ENCODE measurements around the gene KIF12. TPM values are rescaled to one million over a fixed set of nuclear protein-coding genes. Genes with fewer than 3 reads are reported as not detected.
"Not testable (repeated sequence)": the region's sequence is repeated elsewhere in the genome, so short reads cannot be mapped to it uniquely, and the experiment has no call there.

The KIF12 gene
- total RNA-seq, 1 donor from 2014 or later: 0.64 TPM

DNA sequence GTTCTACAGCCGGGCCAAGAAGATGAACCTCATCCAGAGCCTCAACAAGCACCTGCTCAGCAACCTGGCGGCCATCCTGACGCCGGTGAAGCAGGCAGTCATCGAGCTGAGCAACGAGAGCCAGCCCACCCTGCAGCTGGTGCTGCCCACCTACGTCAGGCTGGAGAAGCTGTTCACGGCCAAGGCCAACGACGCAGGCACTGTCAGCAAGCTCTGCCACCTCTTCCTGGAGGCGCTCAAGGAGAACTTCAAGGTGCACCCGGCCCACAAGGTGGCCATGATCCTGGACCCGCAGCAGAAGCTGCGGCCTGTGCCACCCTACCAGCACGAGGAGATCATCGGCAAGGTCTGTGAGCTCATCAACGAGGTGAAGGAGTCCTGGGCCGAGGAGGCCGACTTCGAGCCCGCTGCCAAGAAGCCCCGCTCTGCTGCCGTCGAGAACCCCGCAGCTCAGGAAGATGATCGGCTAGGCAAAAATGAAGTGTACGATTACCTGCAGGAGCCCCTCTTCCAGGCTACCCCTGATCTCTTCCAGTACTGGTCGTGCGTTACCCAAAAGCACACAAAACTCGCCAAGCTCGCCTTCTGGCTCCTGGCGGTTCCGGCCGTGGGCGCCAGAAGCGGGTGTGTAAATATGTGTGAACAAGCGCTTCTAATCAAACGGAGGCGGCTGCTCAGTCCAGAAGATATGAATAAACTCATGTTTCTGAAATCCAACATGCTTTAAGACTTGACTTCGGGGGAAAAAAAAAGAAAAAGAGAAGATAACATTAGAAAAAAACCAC, 49.5 kb downstream of the KIF12 start:
- Mint-ChIP-seq H3K36me3 (ENCODE audit: unreplicated experiment) (peaks cover 63% of the 10 kb centered on the region), H3K4me3 (ENCODE audit: unreplicated experiment) (no peak overlapping the region), H3K4me1 (ENCODE audit: unreplicated experiment) (no peaks in the 10 kb centered on the region), H3K27ac (ENCODE audit: unreplicated experiment) (peak overlapping the region; percentile 40), H3K27me3 (ENCODE audit: unreplicated experiment) (no peaks in the 10 kb centered on the region), H3K9me3 (ENCODE audit: unreplicated experiment) (no peaks in the 10 kb centered on the region)
- TF ChIP-seq, protein P1, sequence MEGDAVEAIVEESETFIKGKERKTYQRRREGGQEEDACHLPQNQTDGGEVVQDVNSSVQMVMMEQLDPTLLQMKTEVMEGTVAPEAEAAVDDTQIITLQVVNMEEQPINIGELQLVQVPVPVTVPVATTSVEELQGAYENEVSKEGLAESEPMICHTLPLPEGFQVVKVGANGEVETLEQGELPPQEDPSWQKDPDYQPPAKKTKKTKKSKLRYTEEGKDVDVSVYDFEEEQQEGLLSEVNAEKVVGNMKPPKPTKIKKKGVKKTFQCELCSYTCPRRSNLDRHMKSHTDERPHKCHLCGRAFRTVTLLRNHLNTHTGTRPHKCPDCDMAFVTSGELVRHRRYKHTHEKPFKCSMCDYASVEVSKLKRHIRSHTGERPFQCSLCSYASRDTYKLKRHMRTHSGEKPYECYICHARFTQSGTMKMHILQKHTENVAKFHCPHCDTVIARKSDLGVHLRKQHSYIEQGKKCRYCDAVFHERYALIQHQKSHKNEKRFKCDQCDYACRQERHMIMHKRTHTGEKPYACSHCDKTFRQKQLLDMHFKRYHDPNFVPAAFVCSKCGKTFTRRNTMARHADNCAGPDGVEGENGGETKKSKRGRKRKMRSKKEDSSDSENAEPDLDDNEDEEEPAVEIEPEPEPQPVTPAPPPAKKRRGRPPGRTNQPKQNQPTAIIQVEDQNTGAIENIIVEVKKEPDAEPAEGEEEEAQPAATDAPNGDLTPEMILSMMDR (IDR thresholded peaks at IDR 0.05): no peak
- DNase-seq (ENCODE audit: extremely low spot score, unreplicated experiment): no peak

DNA sequence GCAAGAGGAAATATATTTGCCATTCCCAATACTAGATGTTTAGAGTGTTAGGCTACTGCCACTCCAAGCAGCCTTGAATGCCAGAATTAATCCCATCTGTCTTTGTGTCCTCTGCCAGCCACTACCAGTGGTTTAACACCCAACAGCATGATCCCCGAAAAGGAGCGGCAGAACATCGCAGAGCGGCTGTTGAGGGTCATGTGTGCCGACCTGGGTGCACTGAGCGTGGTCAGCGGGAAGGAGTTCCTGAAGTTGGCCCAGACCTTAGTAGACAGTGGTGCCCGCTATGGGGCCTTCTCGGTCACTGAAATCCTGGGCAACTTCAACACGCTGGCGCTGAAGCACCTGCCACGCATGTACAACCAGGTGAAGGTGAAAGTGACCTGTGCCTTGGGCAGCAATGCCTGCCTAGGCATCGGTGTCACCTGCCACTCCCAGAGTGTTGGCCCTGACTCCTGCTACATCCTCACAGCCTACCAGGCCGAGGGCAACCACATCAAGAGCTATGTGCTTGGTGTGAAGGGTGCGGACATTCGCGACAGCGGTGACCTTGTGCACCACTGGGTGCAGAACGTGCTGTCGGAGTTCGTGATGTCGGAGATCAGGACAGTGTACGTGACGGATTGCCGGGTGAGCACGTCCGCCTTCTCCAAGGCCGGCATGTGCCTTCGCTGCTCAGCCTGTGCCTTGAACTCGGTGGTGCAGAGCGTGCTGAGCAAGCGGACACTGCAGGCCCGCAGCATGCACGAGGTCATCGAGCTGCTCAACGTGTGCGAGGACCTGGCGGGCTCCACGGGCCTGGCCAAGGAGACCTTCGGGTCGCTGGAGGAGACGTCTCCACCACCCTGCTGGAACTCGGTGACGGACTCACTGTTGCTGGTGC, 50.3 kb downstream of the KIF12 start:
- no peaks in the 10 kb centered on the region for H3K4me1 Mint-ChIP-seq (ENCODE audit: unreplicated experiment)
- no peak overlapping the region for H3K4me3 Mint-ChIP-seq (ENCODE audit: unreplicated experiment)
- no peaks in the 10 kb centered on the region for H3K9me3 Mint-ChIP-seq (ENCODE audit: unreplicated experiment)
- no peak overlapping the region for H3K27ac Mint-ChIP-seq (ENCODE audit: unreplicated experiment)
- peaks cover 68% of the 10 kb centered on the region for H3K36me3 Mint-ChIP-seq (ENCODE audit: unreplicated experiment)
- DNase-seq (ENCODE audit: extremely low spot score, unreplicated experiment): peak; percentile 66
- no peaks in the 10 kb centered on the region for H3K27me3 Mint-ChIP-seq (ENCODE audit: unreplicated experiment)
- TF ChIP-seq, protein P1 (IDR thresholded peaks at IDR 0.05): no peak

DNA sequence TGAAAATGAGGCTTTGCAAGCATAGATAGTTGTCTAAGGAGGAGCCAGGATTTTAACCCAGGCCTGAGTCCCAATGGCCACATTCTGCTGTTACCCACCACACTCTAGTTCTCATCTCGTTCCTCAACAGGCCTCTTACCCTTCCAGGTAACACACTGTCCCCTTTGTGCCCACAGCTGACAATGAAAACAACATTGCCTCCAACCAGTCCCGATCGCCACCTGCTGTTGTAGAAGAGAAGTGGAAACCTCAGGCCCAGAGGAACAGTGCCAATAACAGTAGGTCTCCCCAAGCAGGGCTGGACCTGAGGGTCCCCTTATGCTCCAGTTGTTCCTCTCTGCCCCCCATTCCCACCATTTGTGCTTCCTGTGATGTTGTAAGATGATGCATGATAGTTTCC, 51.4 kb downstream of the KIF12 start:
- DNase-seq (ENCODE audit: extremely low spot score, unreplicated experiment): peak; percentile 44
- H3K4me1 Mint-ChIP-seq (ENCODE audit: unreplicated experiment): no peaks in the 10 kb centered on the region
- TF ChIP-seq, protein P1 (IDR thresholded peaks at IDR 0.05): peak; percentile 35
- H3K9me3 Mint-ChIP-seq (ENCODE audit: unreplicated experiment): no peaks in the 10 kb centered on the region
- no peak overlapping the region for H3K27ac Mint-ChIP-seq (ENCODE audit: unreplicated experiment)
- H3K27me3 Mint-ChIP-seq (ENCODE audit: unreplicated experiment): no peaks in the 10 kb centered on the region
- H3K36me3 Mint-ChIP-seq (ENCODE audit: unreplicated experiment): peaks cover 72% of the 10 kb centered on the region
- no peak overlapping the region for H3K4me3 Mint-ChIP-seq (ENCODE audit: unreplicated experiment)

DNA sequence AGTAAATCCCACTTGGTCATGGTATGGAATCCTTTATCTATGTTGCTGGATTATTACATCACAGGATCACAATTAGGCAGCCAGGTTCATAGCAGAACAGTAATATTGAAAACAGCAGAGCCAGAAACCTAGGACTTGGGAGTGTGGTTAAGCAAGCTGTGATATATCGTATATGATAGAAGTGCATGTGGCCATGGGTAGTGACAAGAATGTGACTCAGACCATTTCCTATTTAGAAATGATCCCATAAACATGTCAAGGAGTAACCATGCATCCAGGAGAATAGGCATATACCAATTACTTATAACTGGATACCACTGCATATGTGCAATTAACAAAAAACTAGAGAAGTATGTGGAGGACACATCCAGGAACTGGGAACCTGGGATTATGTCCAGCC, 52.2 kb downstream of the KIF12 start:
- Mint-ChIP-seq H3K4me1 (ENCODE audit: unreplicated experiment) (no peaks in the 10 kb centered on the region), H3K4me3 (ENCODE audit: unreplicated experiment) (no peak overlapping the region), H3K9me3 (ENCODE audit: unreplicated experiment) (no peaks in the 10 kb centered on the region), H3K36me3 (ENCODE audit: unreplicated experiment) (peaks cover 70% of the 10 kb centered on the region), H3K27me3 (ENCODE audit: unreplicated experiment) (no peaks in the 10 kb centered on the region), H3K27ac (ENCODE audit: unreplicated experiment) (no peak overlapping the region)
- TF ChIP-seq, protein P1 (IDR thresholded peaks at IDR 0.05): no peak
- no peak for DNase-seq (ENCODE audit: extremely low spot score, unreplicated experiment)

DNA sequence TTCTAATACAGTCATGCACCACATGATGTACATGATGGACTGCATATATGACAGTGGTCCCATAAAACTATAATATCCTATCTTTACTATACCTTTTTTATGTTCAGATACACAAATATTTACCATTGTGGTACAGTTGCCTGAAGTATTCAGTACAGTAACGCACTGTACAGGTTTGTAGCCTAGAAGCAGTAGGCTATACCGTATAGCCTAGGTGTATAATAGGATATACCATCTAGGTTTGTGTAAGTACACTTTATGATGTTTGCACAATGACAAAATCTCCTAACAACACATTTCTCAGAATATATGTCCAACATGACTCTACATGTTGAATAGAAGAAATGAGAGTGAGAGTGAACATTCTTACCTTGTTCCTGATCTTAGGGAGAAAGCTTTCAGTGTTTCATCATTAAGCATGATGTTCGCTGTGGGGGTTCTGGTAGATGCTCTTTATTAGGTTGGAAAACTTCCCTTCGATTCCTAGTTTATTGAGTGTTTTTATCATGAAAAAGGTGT, 52.8 kb downstream of the KIF12 start:
- TF ChIP-seq, protein P1 (IDR thresholded peaks at IDR 0.05): no peak
- no peaks in the 10 kb centered on the region for H3K9me3 Mint-ChIP-seq (ENCODE audit: unreplicated experiment)
- no peaks in the 10 kb centered on the region for H3K4me1 Mint-ChIP-seq (ENCODE audit: unreplicated experiment)
- no peaks in the 10 kb centered on the region for H3K27me3 Mint-ChIP-seq (ENCODE audit: unreplicated experiment)
- H3K27ac Mint-ChIP-seq (ENCODE audit: unreplicated experiment): no peak overlapping the region
- peaks cover 69% of the 10 kb centered on the region for H3K36me3 Mint-ChIP-seq (ENCODE audit: unreplicated experiment)
- no peak for DNase-seq (ENCODE audit: extremely low spot score, unreplicated experiment)
- H3K4me3 Mint-ChIP-seq (ENCODE audit: unreplicated experiment): no peak overlapping the region

DNA sequence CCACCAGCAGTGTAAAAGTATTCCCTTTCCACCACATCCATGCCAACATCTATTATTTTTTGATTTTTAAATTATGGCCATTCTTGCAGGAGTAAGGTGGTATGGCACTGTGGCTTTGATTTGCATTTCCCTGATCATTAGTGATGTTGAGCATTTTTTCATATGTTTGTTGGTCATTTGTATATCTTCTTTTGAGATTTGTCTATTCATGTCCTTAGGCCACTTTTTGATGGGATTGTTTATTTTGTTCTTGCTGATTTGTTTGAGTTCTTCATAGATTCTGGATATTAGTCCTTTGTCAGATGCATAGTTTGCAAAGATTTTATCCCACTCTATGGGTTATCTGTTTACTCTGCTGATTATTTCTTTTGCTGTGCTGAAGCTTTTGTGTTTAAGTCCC, 55.4 kb downstream of the KIF12 start:
- H3K27me3 Mint-ChIP-seq (ENCODE audit: unreplicated experiment); H3K9me3 Mint-ChIP-seq (ENCODE audit: unreplicated experiment); H3K4me3 Mint-ChIP-seq (ENCODE audit: unreplicated experiment); H3K27ac Mint-ChIP-seq (ENCODE audit: unreplicated experiment); DNase-seq (ENCODE audit: extremely low spot score, unreplicated experiment); H3K4me1 Mint-ChIP-seq (ENCODE audit: unreplicated experiment): not testable (repeated sequence)
- peaks cover 65% of the 10 kb centered on the region for H3K36me3 Mint-ChIP-seq (ENCODE audit: unreplicated experiment)

Data from osteocyte (in vitro differentiated cells).